Keratinocyte (primary cell): ENCODE measurements around the gene P4HA3. TPM values are rescaled to one million over a fixed set of nuclear protein-coding genes. Genes with fewer than 3 reads are reported as not detected.

Experiments
- DNase-seq: peaks from one replicate; pipeline ENCODE4 v3.0.0-alpha.2; 2011; ENCODE audit warnings: low read depth, missing footprints, low spot score
- FAIRE-seq: peaks from 2 replicates; lab custom pipeline; 2011; peaks lifted over from hg19 to GRCh38; lab: Jason Lieb, UNC
- H2AFZ ChIP-seq: 2 replicates; pipeline ENCODE4 v1.6.0; 2012; ENCODE audit warnings: low read length, control low read depth, inconsistent platforms; ENCODE audit not compliant: control insufficient read depth
- H3K27ac ChIP-seq: 2 replicates; pipeline ENCODE4 v1.5.1; 2011; ENCODE audit warnings: low read length; ENCODE audit not compliant: control insufficient read depth, insufficient read depth
- H3K27me3 ChIP-seq: 3 replicates; pipeline ENCODE4 v1.6.0; 2011; ENCODE audit warnings: low read length; ENCODE audit not compliant: control insufficient read depth, insufficient read depth; ENCODE audit errors: extremely low read depth
- H3K36me3 ChIP-seq, 2 experiments: 2 replicates in 1 of 2; 3 replicates in 1 of 2; pipeline ENCODE4 v1.5.1; 2011; ENCODE audit warnings: low read length in 2 of 2, mild to moderate bottlenecking in 1 of 2; ENCODE audit not compliant: control insufficient read depth in 2 of 2, insufficient read depth in 2 of 2; ENCODE audit errors: extremely low read depth in 1 of 2
- H3K4me1 ChIP-seq: 3 replicates; pipeline ENCODE4 v1.5.1; 2011; ENCODE audit warnings: low read length; ENCODE audit not compliant: control insufficient read depth, insufficient read depth; ENCODE audit errors: extremely low read depth
- H3K4me2 ChIP-seq: 3 replicates; pipeline ENCODE4 v1.6.0; 2011; ENCODE audit warnings: low read depth, low read length; ENCODE audit not compliant: control insufficient read depth, insufficient read depth; ENCODE audit errors: extremely low read depth
- H3K4me3 ChIP-seq, 3 experiments: fragments of 200-600 bp in 1 of 3; sonication (generic) in 1 of 3; 2 replicates in 2 of 3; 3 replicates in 1 of 3; pipeline ENCODE4 v1.5.1; 2011 to 2016; ENCODE audit warnings: low read length in 3 of 3, mild to moderate bottlenecking in 3 of 3, control low read depth in 2 of 3, inconsistent platforms in 1 of 3, low read depth in 1 of 3, mixed read lengths in 1 of 3, mixed run types in 1 of 3, moderate library complexity in 1 of 3; ENCODE audit not compliant: control insufficient read depth in 2 of 3, insufficient read depth in 2 of 3; ENCODE audit errors: extremely low read depth in 1 of 3
- H3K79me2 ChIP-seq: 2 replicates; pipeline ENCODE4 v1.6.0; 2012; ENCODE audit warnings: low read length; ENCODE audit not compliant: control insufficient read depth, insufficient read depth
- H3K9ac ChIP-seq: 3 replicates; pipeline ENCODE4 v1.6.0; 2011; ENCODE audit warnings: low read length; ENCODE audit not compliant: control insufficient read depth, insufficient read depth; ENCODE audit errors: extremely low read depth
- H3K9me1 ChIP-seq: 3 replicates; pipeline ENCODE4 v1.6.0; 2011; ENCODE audit warnings: low read length; ENCODE audit not compliant: control insufficient read depth, insufficient read depth; ENCODE audit errors: extremely low read depth
- H3K9me3 ChIP-seq: 2 replicates; pipeline ENCODE4 v1.5.1; 2012; ENCODE audit warnings: low read depth, low read length; ENCODE audit not compliant: control insufficient read depth
- H4K20me1 ChIP-seq: 3 replicates; pipeline ENCODE4 v1.6.0; 2011; ENCODE audit warnings: low read length; ENCODE audit not compliant: control insufficient read depth, insufficient read depth; ENCODE audit errors: extremely low read depth
- CTCF ChIP-seq, 3 experiments: IDR thresholded peaks in 1 of 3; conservative IDR thresholded peaks in 1 of 3; optimal IDR thresholded peaks in 1 of 3; 2 replicates in 2 of 3; 3 replicates in 1 of 3; pipeline versions ENCODE3 to v1.5.1; 2011; ENCODE audit warnings: low read length in 3 of 3, mild to moderate bottlenecking in 3 of 3, moderate library complexity in 2 of 3, control low read depth in 1 of 3, inconsistent platforms in 1 of 3; ENCODE audit not compliant: insufficient read depth in 2 of 3; ENCODE audit errors: extremely low read depth in 1 of 3
- EZH2 ChIP-seq: IDR thresholded peaks from one replicate; pipeline ENCODE4 v1.6.1; 2012; ENCODE audit warnings: inconsistent platforms, mild to moderate bottlenecking, low read length, moderate library complexity
- dilution Hi-C: fragments of 300-500 bp; cut with MboI; formaldehyde crosslinking; loops from one replicate; pipeline ENCODE4 v1.7.0; 2020; ENCODE audit warnings: low sequenced_read_pairs; ENCODE audit not compliant: extremely low pct_ligation_motif_present
- polyA plus RNA-seq, 5 experiments: library from polyadenylated mRNA; depleted of rRNA in 3 of 5; stranded (reverse) in 3 of 5; stranded (forward) in 1 of 5; unstranded in 1 of 5; fragments of >200 nt; gene quantifications; 1 replicate in 1 of 5; 2 replicates in 3 of 5; 3 replicates in 1 of 5; pipeline versions ENCODE4 v1.2.1 to v1.2.3, GENCODE V29; 2011 to 2012; ENCODE audit warnings: missing spikeins in 2 of 5, low read depth in 1 of 5, low replicate concordance in 1 of 5

P4HA3 gene
- polyA plus RNA-seq, 1 donor (not counting 4 experiments of a cell fraction or from before 2014, with no cell fraction given), result 0.14 TPM

- Histone ChIP-seq H3K4me3 (no peak overlapping the region), H4K20me1 (no peaks in the 10 kb centered on the region), H3K27ac (no peak overlapping the region), H3K27me3 (peaks cover 8% of the 10 kb centered on the region), H2AFZ (no peak overlapping the region), H3K4me1 (peaks cover 6% of the 10 kb centered on the region), H3K36me3 (no peaks in the 10 kb centered on the region), H3K79me2 (no peaks in the 10 kb centered on the region), H3K4me2 (no peak overlapping the region), H3K9me3 (no peaks in the 10 kb centered on the region), H3K9me1 (no peaks in the 10 kb centered on the region), H3K9ac (no peak overlapping the region)
- FAIRE-seq, result no peak
- no peak for DNase-seq
- TF ChIP-seq EZH2 (no peak), CTCF (optimal IDR thresholded peaks at IDR 0.05 in 1 of 3, IDR thresholded peaks at IDR 0.05 in 1 of 3, conservative IDR thresholded peaks at IDR 0.05 in 1 of 3; ENCODE audit: extremely low read depth in 1 of 3, insufficient read depth in 2 of 3, low read length in 3 of 3) (no peak)
- dilution Hi-C loops, result no loop called here
These were observed 4.0 kb downstream of the P4HA3 start for GRCh38 chr11:74307434-74307833.

GRCh38 chr11:74306435-74307175, 4.8 kb downstream of the P4HA3 start:
- FAIRE-seq, result no peak
- TF ChIP-seq CTCF (optimal IDR thresholded peaks at IDR 0.05 in 1 of 3, IDR thresholded peaks at IDR 0.05 in 1 of 3, conservative IDR thresholded peaks at IDR 0.05 in 1 of 3; ENCODE audit: extremely low read depth in 1 of 3, insufficient read depth in 2 of 3, low read length in 3 of 3) (no peak), EZH2 (no peak)
- peaks cover 8% of the 10 kb centered on the region for H3K27me3 ChIP-seq
- DNase-seq, result no peak
- no peaks in the 10 kb centered on the region for H3K9me3 ChIP-seq
- no peaks in the 10 kb centered on the region for H3K36me3 ChIP-seq
- no peak overlapping the region for H2AFZ ChIP-seq
- no peaks in the 10 kb centered on the region for H3K9me1 ChIP-seq
- H3K4me3 ChIP-seq, result no peak overlapping the region
- H3K27ac ChIP-seq, result no peak overlapping the region
- no peaks in the 10 kb centered on the region for H3K79me2 ChIP-seq
- H3K4me1 ChIP-seq, result peaks cover 3% of the 10 kb centered on the region
- no peaks in the 10 kb centered on the region for H4K20me1 ChIP-seq
- H3K9ac ChIP-seq, result no peak overlapping the region
- dilution Hi-C loops, result no loop called here
- H3K4me2 ChIP-seq, result no peak overlapping the region
